GM12892 (cell line): Measurements from ENCODE around the gene FANCC.

Experiments
- POLR2A ChIP-seq: IDR thresholded peaks from 2 replicates; pipeline ENCODE4 v1.6.1; 2011; ENCODE audit warnings: low read depth, low read length, control low read depth
- POLR2AphosphoS5 ChIP-seq: IDR thresholded peaks from 2 replicates; pipeline ENCODE4 v1.6.1; 2011; ENCODE audit warnings: low read depth, low read length, control low read depth
- TAF1 ChIP-seq: IDR thresholded peaks from 2 replicates; pipeline ENCODE4 v1.6.1; 2011; ENCODE audit warnings: low read depth, mild to moderate bottlenecking, control low read depth, low read length, borderline replicate concordance

DNA sequence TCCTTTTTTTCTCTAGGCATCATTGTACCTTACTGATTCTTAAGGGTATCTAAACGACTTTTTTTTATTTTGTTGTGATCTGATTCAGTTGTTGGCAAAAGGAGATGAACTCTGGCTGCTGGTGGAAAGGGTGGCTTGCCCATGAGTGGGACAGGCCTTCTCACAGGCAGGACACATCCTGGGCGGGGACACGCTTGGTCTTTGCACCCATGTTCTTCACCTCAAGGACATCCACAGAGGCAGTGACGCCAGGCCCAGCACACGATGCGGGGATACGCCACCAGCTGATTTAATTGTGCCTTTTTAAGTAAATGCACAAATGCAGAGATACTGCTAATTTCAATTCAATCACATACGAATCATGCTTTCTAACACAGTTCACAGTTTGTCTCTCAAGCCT lies 208.1 kb downstream of the FANCC start:
- no peak for TF ChIP-seq POLR2A
- no peak for TF ChIP-seq POLR2AphosphoS5
- TF ChIP-seq TAF1: no peak
